Measurements from ENCODE around the gene FAM217A.
"Not testable (repeated sequence)": the region's sequence is repeated elsewhere in the genome, so short reads cannot be mapped to it uniquely, and the experiment has no call there.

FAM217A gene

GRCh38 chr6:4078691-4079471 is at the start of gene FAM217A:
Gene FAM217A (minus strand): TSS chr6:4079137. CDS start chr6:4077414, 1,723 bp downstream.
- no peak for DNase-seq
- no peak within 1 kb of the TSS for H3K27ac Mint-ChIP-seq
- no peaks in the 10 kb centered on the region for H3K9me3 Mint-ChIP-seq
- ATAC-seq = peak; percentile 89
- no peak within 1 kb of the TSS for H3K4me3 Mint-ChIP-seq
- H3K4me1 Mint-ChIP-seq = no peaks in the 10 kb centered on the region
- peaks cover 7% of the 10 kb centered on the region for H3K27me3 Mint-ChIP-seq

DNA sequence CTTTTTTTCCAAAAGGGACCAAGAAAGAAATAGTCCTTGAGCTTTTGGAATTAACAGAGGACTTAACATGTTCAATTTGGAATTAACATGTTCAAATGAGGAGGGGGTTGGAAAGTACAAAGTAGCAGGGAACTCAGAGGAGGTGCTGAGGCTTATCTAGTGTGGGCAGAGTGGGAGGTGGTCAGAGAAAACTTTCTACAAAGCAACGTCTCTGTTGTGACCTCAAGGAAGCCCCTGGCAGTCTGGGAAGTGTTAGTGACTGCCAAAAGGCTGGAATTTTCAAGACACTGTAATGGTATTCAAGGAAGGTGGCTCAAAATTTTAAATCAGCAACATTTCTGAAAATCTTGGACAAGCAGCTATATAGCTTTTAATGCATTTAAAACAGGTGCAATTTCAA is 49.1 kb upstream of the FAM217A start:
- H3K9me3 Mint-ChIP-seq = peaks cover 4 to 14% of the 10 kb centered on the region in 2 donors

GRCh38 chr6:4125933-4126864 is 47.3 kb upstream of the FAM217A start:
- DNase-seq = no peak
- Mint-ChIP-seq H3K4me3 (no peak overlapping the region), H3K4me1 (peaks cover 16% of the 10 kb centered on the region), H3K27me3 (no peaks in the 10 kb centered on the region), H3K9me3 (peaks cover 0 to 3% of the 10 kb centered on the region in 2 donors), H3K27ac (peak overlapping the region in 1 of 2 donors; percentile 21)
- no peak for ATAC-seq

More for the DNA sequence above, 49.1 kb upstream of the FAM217A start:
- no peak for ATAC-seq
- H3K4me1 Mint-ChIP-seq = peaks cover 24% of the 10 kb centered on the region
- no peak overlapping the region for H3K4me3 Mint-ChIP-seq
- no peak overlapping the region for H3K27ac Mint-ChIP-seq
- no peaks in the 10 kb centered on the region for H3K27me3 Mint-ChIP-seq
- no peak for DNase-seq

DNA sequence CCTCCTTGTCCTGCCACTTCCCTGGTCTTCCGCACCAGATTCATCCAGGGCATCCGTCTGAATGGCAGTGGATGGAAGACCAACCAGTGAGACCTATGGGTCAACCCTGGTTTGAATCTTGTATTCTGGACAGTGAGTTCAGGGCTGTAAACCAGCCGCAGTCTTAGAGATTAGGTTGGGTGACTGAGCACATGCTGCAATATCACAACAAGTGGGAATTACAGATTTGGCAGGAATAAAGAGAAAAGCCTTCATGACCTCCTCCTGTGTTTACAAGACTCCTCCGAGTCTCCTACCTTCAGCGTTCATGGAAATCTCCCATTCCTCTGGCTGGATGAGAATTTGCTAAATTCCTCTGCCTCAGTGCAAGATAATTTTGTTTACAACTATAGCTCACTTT is 46.6 kb upstream of the FAM217A start:
- Mint-ChIP-seq H3K4me1 (peaks cover 16% of the 10 kb centered on the region), H3K4me3 (no peak overlapping the region), H3K27me3 (no peaks in the 10 kb centered on the region), H3K27ac (peak overlapping the region in 1 of 2 donors; percentile 21), H3K9me3 (peaks cover 0 to 4% of the 10 kb centered on the region in 2 donors)
- ATAC-seq (no peak), DNase-seq (no peak)

DNA sequence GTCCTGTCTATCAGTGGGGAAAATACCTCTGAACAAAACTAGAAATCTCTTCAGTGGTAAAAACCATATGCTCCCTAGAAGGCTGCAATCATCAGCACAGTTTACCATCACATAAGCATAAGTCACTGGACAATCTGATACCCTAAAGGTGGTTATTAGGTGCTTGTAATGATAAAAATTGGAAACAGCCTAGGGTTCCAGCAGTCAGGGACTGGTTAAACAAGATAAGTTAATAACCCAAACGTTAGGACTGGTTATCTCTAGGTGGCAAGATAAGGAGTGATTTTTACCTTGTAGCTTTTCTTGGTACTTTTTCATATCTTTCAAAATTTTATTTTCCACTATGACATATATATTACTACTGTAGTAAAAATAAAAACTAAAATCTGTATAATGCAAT is 45.4 kb upstream of the FAM217A start:
- H3K27me3 Mint-ChIP-seq = no peaks in the 10 kb centered on the region
- peaks cover 0 to 4% of the 10 kb centered on the region in 2 donors for H3K9me3 Mint-ChIP-seq
- DNase-seq (no peak), ATAC-seq (no peak)
- H3K4me1 Mint-ChIP-seq = peaks cover 16% of the 10 kb centered on the region
- H3K27ac Mint-ChIP-seq = no peak overlapping the region
- no peak overlapping the region for H3K4me3 Mint-ChIP-seq

GRCh38 chr6:4115741-4116140 is 36.8 kb upstream of the FAM217A start:
- H3K4me3 Mint-ChIP-seq = no peak overlapping the region
- no peak overlapping the region for H3K27ac Mint-ChIP-seq
- no peaks in the 10 kb centered on the region for H3K27me3 Mint-ChIP-seq
- ATAC-seq (no peak), DNase-seq (no peak)
- no peaks in the 10 kb centered on the region for H3K4me1 Mint-ChIP-seq
- H3K9me3 Mint-ChIP-seq = peaks cover 23 to 31% of the 10 kb centered on the region in 2 donors

DNA sequence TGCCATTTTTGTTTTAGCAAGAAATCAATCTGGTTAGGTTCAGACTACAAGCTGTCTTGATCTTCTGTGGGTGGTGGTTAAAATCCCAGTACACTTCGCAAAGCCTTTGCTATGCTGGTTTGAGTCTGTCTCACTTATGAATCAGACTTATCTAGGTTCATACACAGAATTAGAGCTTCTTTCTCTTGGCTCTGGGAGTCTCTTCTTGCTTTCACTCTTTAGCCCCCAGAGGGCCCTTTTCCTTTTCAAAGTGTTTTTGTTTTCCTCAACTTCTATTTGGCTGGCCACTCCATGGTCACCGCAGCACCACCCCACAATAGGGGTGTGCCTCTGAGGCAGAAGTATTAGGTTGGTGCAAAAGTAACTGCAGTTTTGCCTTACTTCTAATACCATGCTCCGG is 35.2 kb upstream of the FAM217A start:
- H3K27me3 Mint-ChIP-seq = no peaks in the 10 kb centered on the region
- H3K4me1 Mint-ChIP-seq = no peaks in the 10 kb centered on the region
- H3K4me3 Mint-ChIP-seq = no peak overlapping the region
- ATAC-seq (no peak), DNase-seq (no peak)
- H3K27ac Mint-ChIP-seq = no peak overlapping the region
- peaks cover 23 to 31% of the 10 kb centered on the region in 2 donors for H3K9me3 Mint-ChIP-seq

GRCh38 chr6:4113649-4114048 is 34.7 kb upstream of the FAM217A start:
- Mint-ChIP-seq H3K4me3 (no peak overlapping the region), H3K9me3 (peaks cover 23 to 31% of the 10 kb centered on the region in 2 donors), H3K27ac (no peak overlapping the region), H3K4me1 (no peaks in the 10 kb centered on the region), H3K27me3 (no peaks in the 10 kb centered on the region)
- DNase-seq = no peak
- ATAC-seq = no peak

DNA sequence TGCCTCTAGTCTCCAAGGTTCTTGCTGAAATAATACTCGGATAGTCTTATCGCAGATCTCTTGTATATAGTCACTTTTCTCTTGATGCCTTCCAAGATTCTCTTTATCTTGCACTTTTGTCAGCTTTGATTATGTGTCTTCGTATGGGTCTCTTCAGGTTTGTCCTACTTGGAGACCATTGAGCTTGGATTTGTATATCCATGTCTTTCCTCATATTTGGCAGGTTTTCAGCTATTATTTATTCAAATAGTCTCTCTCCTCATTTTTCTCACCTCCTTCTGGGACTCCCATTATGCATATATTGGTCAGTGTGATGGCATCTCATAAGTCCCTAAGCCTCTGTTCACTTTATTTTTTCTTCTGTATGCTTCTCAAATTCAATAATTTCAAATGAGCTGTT is 33.4 kb upstream of the FAM217A start:
- ATAC-seq (no peak), DNase-seq (no peak)
- Mint-ChIP-seq H3K4me1 (no peaks in the 10 kb centered on the region), H3K27ac (peak overlapping the region in 1 of 2 donors; percentile 48), H3K27me3 (no peaks in the 10 kb centered on the region), H3K9me3 (peaks cover 23 to 31% of the 10 kb centered on the region in 2 donors), H3K4me3 (no peak overlapping the region)

DNA sequence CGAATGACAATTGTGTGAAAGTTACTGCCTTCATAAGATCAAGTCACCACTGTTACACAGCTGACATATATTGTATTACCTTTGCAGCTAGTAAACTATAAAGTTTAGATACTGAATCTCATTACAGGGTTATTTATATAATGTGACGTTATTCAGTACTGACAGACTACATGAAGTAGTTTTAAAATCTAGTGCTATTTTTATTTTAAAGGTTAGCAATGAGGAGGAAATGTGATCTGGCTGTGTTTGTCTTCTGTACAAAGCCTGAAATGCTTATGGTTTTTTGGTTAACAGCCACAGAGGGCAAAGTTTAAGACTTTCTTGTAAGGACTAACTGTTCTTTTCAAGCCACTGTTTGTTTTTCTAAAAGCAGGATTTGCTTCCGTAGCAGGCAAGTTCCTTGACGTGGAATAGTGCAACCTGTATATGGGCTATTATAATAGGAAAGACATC is 30.5 kb upstream of the FAM217A start:
- H3K4me1 Mint-ChIP-seq = not testable (repeated sequence)

DNA sequence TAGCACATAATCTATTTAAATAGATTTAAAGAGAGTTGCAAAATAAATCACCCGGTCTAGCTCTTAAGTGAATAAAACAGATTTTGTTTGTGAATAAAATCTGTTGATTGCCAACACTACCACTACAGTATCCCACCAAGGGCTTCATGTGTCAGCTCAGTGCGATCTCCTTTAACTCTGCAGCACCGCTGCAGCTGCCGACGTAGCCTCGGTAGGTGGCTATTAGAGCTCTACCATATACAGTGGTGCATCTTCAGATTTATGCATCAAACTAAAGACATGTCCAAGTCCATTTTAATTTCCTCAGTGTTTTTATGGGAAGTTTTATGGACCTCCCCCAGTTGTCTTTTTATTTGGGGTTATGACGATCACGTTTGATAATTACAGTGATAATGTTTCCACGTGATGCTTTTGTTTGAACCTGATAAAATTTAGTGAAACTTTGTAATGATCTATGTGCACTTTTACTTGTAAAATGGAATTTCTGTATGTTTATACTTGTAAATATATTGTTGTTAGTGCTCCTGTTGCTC is 29.7 kb upstream of the FAM217A start:
- Mint-ChIP-seq H3K4me3 (no peak overlapping the region), H3K9me3 (peaks cover 13 to 23% of the 10 kb centered on the region in 2 donors), H3K4me1 (no peaks in the 10 kb centered on the region), H3K27ac (no peak overlapping the region), H3K27me3 (no peaks in the 10 kb centered on the region)
- DNase-seq (no peak), ATAC-seq (no peak)

More for the DNA sequence above, 30.5 kb upstream of the FAM217A start:
- not testable (repeated sequence) for H3K27me3 Mint-ChIP-seq, H3K4me3 Mint-ChIP-seq, H3K27ac Mint-ChIP-seq, ATAC-seq, DNase-seq
- peaks cover 21 to 29% of the 10 kb centered on the region in 2 donors for H3K9me3 Mint-ChIP-seq

DNA sequence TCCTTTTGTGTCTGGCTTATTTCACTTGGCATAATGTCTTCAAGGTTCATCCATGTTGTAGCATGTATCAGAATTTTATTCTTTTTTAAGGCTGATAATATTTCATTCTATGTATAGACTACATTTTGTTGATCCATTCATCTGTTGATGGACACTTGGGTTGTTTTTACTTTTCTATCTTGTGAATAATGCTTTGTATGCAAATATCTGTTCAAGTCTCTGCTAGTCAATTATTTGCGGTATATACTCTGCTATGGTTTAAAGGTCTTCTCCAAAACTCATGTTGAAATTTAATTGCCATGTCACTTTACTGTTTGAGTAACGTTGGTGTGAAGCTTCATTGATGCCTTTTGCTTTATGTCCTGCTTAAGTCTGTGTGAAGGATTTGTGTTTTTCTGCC is 28.9 kb upstream of the FAM217A start:
- H3K27me3 Mint-ChIP-seq = no peaks in the 10 kb centered on the region
- ATAC-seq (no peak), DNase-seq (no peak)
- no peak overlapping the region for H3K27ac Mint-ChIP-seq
- H3K4me3 Mint-ChIP-seq = no peak overlapping the region
- H3K4me1 Mint-ChIP-seq = no peaks in the 10 kb centered on the region
- H3K9me3 Mint-ChIP-seq = peaks cover 8 to 15% of the 10 kb centered on the region in 2 donors

GRCh38 chr6:4105980-4106536 is 27.1 kb upstream of the FAM217A start:
- no peaks in the 10 kb centered on the region for H3K27me3 Mint-ChIP-seq
- H3K4me3 Mint-ChIP-seq = no peak overlapping the region
- H3K4me1 Mint-ChIP-seq = no peaks in the 10 kb centered on the region
- ATAC-seq (no peak), DNase-seq (no peak)
- no peaks in the 10 kb centered on the region for H3K9me3 Mint-ChIP-seq
- no peak overlapping the region for H3K27ac Mint-ChIP-seq

GRCh38 chr6:4103929-4104328 is 25.0 kb upstream of the FAM217A start:
- Mint-ChIP-seq H3K27ac (no peak overlapping the region), H3K27me3 (no peaks in the 10 kb centered on the region), H3K4me3 (no peak overlapping the region), H3K9me3 (no peaks in the 10 kb centered on the region), H3K4me1 (no peaks in the 10 kb centered on the region)
- no peak for DNase-seq
- no peak for ATAC-seq

DNA sequence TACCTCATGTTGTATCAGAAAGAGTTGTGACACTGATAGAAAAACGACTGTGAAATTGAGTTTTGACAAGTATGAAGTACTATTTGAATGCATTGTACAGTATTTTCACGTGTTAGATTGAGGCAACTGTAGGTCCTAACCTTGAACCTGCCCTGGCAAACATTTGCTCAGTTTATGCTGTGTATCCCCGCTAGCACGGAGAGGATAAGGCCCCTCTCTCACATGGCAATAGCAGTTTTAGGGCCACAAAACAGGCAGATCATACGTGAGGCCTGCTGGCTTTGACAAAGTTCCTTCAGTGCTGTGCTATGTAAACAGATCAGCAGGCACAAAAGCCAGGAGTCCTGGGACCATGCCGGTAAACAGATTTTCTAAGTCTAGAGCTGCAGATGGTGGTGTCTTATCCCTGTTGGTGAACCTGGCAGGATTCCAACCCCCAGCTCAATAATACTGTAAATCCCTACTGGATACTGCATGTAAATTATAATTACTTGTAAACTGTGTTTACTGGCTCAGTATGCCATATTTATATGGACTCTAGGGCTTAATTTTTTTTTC is 23.8 kb upstream of the FAM217A start:
- no peaks in the 10 kb centered on the region for H3K4me1 Mint-ChIP-seq
- no peaks in the 10 kb centered on the region for H3K9me3 Mint-ChIP-seq
- DNase-seq (no peak), ATAC-seq (no peak)
- no peak overlapping the region for H3K4me3 Mint-ChIP-seq
- no peak overlapping the region for H3K27ac Mint-ChIP-seq
- H3K27me3 Mint-ChIP-seq = no peaks in the 10 kb centered on the region
